SK-N-SH treated with all-trans-retinoic acid at 6 μM for 48 hours (cell line): ENCODE data around the gene MYH9.

Experiments used
- RARB ChIP-seq: fragments of 250-450 bp; sonication (Bioruptor Pico); IDR thresholded peaks from 2 replicates; pipeline ENCODE4 v1.8.0; 2021; ENCODE audit warnings: mild to moderate bottlenecking, moderate library complexity
- TCF4 ChIP-seq: fragments of 250-450 bp; sonication (Bioruptor Pico); IDR thresholded peaks from 2 replicates; pipeline ENCODE4 v1.8.0; 2021; ENCODE audit warnings: mild to moderate bottlenecking, moderate library complexity, borderline replicate concordance
- TOX ChIP-seq: fragments of 250-450 bp; sonication (Bioruptor Pico); IDR thresholded peaks from 2 replicates; pipeline ENCODE4 v1.8.0; 2021; ENCODE audit warnings: mild to moderate bottlenecking, moderate library complexity, borderline replicate concordance
- ZC3H10 ChIP-seq: fragments of 250-450 bp; sonication (Bioruptor Pico); IDR thresholded peaks from 2 replicates; pipeline ENCODE4 v1.5.1; 2021; ENCODE audit warnings: mild to moderate bottlenecking, moderate library complexity
- ZFP3 ChIP-seq: fragments of 250-450 bp; sonication (Bioruptor Pico); IDR thresholded peaks from 2 replicates; pipeline ENCODE4 v1.5.0; 2020; ENCODE audit warnings: mild to moderate bottlenecking, moderate library complexity
- ZFP30 ChIP-seq: fragments of 450-650 bp; formaldehyde crosslinking; IDR thresholded peaks from 2 replicates; pipeline ENCODE4 v1.5.0; 2022; ENCODE audit warnings: mild to moderate bottlenecking, moderate library complexity
- ZNF565 ChIP-seq: fragments of 450-650 bp; formaldehyde crosslinking; conservative IDR thresholded peaks from 2 replicates; pipeline ENCODE4 v1.5.0; 2020; ENCODE audit warnings: low read depth, mild to moderate bottlenecking, moderate library complexity
- ZNF8 ChIP-seq: fragments of 450-650 bp; formaldehyde crosslinking; IDR thresholded peaks from 2 replicates; pipeline ENCODE4 v1.5.0; 2020; ENCODE audit warnings: mild to moderate bottlenecking, moderate library complexity
- TF ChIP-seq, protein P1 (sequence below): fragments of 250-450 bp; sonication (Bioruptor Pico); IDR thresholded peaks from 2 replicates; pipeline ENCODE4 v1.5.0; 2020; ENCODE audit warnings: mild to moderate bottlenecking, moderate library complexity
- TF ChIP-seq, protein P2 (sequence below): fragments of 250-450 bp; sonication (Bioruptor Pico); IDR thresholded peaks from 2 replicates; pipeline ENCODE4 v1.8.0; 2020; ENCODE audit warnings: mild to moderate bottlenecking, moderate library complexity, borderline replicate concordance
- TF ChIP-seq, protein P3 (sequence below): fragments of 250-450 bp; sonication (Bioruptor Pico); IDR thresholded peaks from 2 replicates; pipeline ENCODE4 v1.8.0; 2021; ENCODE audit warnings: low read depth, mild to moderate bottlenecking, moderate library complexity, borderline replicate concordance
- TF ChIP-seq, protein P4 (sequence below): fragments of 250-450 bp; sonication (Bioruptor Pico); IDR thresholded peaks from 2 replicates; pipeline ENCODE4 v1.5.1; 2020; ENCODE audit warnings: low read depth, mild to moderate bottlenecking, moderate library complexity

DNA sequence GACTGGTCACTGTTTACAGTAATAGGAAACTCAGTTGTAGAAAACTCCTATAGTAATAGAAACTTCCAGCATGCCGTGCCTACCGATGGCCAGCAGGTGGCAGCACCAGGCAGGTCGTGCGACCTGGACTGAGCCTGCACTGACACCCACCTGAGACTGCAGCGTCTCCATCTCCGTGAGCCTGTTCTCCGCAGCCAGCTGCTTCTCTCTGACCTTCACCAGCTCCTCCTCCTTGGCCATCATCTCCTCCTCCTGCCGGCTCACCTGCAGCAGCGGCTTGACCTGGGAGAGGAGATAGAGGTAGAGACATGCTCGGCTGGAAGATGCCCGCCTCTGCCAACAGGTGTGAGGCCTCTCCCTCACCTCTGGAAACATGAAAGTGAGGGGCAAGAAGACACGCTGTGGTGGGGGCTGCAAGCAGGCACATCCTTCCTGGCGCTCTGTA is 86.4 kb downstream of the MYH9 start:
- no peak for TF ChIP-seq ZNF8 (CRISPR knock-in tag)
- no peak for TF ChIP-seq ZNF565 (CRISPR knock-in tag)
- TF ChIP-seq, protein P1, sequence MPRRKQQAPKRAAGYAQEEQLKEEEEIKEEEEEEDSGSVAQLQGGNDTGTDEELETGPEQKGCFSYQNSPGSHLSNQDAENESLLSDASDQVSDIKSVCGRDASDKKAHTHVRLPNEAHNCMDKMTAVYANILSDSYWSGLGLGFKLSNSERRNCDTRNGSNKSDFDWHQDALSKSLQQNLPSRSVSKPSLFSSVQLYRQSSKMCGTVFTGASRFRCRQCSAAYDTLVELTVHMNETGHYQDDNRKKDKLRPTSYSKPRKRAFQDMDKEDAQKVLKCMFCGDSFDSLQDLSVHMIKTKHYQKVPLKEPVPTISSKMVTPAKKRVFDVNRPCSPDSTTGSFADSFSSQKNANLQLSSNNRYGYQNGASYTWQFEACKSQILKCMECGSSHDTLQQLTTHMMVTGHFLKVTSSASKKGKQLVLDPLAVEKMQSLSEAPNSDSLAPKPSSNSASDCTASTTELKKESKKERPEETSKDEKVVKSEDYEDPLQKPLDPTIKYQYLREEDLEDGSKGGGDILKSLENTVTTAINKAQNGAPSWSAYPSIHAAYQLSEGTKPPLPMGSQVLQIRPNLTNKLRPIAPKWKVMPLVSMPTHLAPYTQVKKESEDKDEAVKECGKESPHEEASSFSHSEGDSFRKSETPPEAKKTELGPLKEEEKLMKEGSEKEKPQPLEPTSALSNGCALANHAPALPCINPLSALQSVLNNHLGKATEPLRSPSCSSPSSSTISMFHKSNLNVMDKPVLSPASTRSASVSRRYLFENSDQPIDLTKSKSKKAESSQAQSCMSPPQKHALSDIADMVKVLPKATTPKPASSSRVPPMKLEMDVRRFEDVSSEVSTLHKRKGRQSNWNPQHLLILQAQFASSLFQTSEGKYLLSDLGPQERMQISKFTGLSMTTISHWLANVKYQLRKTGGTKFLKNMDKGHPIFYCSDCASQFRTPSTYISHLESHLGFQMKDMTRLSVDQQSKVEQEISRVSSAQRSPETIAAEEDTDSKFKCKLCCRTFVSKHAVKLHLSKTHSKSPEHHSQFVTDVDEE (CRISPR knock-in tag): no peak
- no peak for TF ChIP-seq ZC3H10 (CRISPR knock-in tag)
- TF ChIP-seq TCF4 (CRISPR knock-in tag): no peak
- no peak for TF ChIP-seq ZFP3 (CRISPR knock-in tag)
- TF ChIP-seq, protein P2, sequence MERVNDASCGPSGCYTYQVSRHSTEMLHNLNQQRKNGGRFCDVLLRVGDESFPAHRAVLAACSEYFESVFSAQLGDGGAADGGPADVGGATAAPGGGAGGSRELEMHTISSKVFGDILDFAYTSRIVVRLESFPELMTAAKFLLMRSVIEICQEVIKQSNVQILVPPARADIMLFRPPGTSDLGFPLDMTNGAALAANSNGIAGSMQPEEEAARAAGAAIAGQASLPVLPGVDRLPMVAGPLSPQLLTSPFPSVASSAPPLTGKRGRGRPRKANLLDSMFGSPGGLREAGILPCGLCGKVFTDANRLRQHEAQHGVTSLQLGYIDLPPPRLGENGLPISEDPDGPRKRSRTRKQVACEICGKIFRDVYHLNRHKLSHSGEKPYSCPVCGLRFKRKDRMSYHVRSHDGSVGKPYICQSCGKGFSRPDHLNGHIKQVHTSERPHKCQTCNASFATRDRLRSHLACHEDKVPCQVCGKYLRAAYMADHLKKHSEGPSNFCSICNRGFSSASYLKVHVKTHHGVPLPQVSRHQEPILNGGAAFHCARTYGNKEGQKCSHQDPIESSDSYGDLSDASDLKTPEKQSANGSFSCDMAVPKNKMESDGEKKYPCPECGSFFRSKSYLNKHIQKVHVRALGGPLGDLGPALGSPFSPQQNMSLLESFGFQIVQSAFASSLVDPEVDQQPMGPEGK (CRISPR knock-in tag): no peak
- TF ChIP-seq RARB (CRISPR knock-in tag): no peak
- TF ChIP-seq, protein P3, sequence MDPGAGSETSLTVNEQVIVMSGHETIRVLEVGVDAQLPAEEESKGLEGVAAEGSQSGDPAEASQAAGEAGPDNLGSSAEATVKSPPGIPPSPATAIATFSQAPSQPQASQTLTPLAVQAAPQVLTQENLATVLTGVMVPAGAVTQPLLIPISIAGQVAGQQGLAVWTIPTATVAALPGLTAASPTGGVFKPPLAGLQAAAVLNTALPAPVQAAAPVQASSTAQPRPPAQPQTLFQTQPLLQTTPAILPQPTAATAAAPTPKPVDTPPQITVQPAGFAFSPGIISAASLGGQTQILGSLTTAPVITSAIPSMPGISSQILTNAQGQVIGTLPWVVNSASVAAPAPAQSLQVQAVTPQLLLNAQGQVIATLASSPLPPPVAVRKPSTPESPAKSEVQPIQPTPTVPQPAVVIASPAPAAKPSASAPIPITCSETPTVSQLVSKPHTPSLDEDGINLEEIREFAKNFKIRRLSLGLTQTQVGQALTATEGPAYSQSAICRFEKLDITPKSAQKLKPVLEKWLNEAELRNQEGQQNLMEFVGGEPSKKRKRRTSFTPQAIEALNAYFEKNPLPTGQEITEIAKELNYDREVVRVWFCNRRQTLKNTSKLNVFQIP (CRISPR knock-in tag): no peak
- TF ChIP-seq, protein P4, sequence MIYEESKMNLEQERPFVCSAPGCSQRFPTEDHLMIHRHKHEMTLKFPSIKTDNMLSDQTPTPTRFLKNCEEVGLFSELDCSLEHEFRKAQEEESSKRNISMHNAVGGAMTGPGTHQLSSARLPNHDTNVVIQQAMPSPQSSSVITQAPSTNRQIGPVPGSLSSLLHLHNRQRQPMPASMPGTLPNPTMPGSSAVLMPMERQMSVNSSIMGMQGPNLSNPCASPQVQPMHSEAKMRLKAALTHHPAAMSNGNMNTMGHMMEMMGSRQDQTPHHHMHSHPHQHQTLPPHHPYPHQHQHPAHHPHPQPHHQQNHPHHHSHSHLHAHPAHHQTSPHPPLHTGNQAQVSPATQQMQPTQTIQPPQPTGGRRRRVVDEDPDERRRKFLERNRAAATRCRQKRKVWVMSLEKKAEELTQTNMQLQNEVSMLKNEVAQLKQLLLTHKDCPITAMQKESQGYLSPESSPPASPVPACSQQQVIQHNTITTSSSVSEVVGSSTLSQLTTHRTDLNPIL (CRISPR knock-in tag): no peak
- TF ChIP-seq ZFP30 (CRISPR knock-in tag): no peak
- TF ChIP-seq TOX (CRISPR knock-in tag): no peak
